ENCODE results near the gene KRT71.

Gene KRT71

DNA sequence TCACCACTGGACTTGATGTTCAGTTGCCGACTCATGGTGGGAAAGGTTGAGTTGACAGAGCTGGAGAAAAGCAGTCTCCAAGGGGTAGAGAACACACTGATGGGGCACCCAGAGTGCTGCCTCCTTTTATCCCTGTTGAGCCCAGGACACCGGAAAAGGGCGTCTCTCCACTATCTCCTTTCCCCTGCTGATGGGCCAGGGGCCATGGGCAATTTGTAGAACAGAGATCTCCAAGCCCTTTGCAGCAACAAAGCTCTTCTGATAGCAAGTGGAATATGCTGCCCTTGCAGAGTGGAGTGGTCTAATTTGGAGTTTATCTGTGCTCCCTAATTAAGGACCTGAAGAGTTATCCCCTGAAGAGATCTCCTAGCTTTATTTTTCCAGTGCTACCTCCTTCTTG lies 20.8 kb upstream of the KRT71 start, which contains the start of gene KRT74:
TSS of gene KRT74 (minus strand) at position 101 of the 400 bp plus-strand sequence. CDS start at position 35, 66 bp downstream.
- no peak for DNase-seq

DNA sequence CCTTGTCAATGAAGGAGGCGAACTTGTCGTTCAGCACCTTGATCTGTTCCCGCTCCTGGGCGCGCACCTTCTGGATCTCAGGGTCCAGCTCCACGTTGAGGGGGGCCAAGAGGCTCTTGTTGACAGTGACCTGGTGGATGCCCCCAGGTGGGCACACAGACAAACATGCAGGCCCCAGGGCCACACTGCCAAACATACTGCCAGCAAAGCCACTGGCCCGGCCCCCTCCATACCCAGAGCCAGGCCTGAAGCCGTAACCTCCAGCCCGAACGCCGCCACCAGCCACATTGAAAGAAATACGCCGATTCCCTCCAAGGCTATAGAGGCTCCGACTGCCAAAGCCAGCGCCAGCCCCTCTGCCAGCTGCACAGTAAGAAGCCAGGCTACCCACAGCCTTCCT lies 20.4 kb upstream of the KRT71 start:
- DNase-seq = no peak

DNA sequence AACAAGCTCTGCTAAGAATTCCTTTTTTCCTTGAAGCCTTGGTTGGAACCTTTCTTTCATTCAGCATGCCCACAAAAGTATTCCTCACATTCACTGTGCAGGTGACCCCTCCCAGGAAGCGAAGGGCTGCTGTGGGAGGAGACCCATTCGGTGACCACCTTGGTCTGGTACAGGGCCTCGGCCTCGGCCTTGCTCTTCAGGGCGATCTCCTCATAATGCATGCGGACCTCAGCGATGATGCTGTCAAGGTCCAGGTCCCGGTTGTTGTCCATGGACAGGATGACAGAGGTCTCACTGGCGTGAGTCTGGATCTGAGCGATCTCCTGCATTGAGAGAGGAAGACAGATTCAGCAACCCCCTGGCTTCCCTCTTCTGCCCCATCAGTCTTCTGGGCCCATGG lies 17.6 kb upstream of the KRT71 start:
- no peak for DNase-seq

DNA sequence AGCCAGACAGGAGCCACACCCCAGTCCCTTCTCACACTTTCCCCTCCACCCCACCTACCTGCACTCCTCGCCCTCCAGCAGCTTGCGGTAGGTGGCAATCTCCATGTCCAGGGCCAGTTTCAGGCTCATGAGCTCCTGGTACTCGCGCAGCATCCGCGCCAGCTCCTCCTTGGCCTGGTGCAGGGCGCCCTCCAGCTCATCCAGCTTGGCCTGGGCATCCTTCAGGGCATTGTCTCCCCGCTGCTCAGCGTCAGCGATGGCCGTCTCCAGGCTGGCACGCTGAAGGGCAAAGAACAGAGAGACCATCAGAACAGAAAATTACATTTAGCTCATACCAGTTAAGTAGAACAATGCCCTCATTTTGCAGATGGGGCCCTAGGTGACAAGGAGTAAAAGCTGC lies 15.2 kb upstream of the KRT71 start:
- DNase-seq = no peak

DNA sequence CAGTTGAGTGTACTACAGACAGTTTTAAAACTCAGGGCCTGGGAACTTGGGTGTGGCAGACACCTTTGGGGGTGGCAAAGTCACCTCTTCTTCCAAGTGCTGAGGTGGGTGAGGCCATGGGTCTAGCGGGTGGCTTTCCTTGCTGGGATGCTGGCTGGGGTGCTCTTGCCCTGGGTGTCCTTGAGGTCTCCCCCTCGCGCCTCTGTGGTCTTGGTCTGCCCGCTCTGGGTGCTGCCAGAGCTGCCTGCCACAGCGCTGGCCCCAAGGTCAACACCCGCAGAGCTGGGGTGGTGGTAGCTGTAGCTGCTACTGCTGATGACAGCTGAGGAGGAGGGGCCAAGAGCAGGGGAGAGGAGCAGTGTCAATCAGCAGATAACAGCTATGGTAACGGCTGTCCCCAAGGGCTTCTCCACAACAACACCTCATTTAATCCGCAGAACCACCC lies 13.9 kb upstream of the KRT71 start:
- DNase-seq = no peak

DNA sequence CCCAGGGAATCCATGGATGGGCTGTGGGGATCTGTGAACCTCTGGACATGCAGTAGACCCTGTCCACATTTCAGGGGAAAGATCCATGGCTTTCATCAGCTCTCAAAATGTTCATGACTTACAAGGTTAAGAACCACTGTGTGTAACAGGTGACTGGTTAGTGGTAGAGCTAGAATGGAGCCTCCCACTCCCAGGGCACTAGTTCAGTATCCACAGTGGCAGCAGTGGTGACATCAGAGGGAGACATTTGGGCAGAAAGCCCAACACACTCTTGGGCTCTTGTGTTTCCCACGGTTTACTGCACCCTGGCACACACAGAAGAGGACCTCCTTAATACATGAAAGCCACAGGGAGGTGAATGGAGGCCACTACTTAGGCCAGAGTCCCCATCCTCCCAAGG lies 11.6 kb upstream of the KRT71 start:
- DNase-seq = no peak

DNA sequence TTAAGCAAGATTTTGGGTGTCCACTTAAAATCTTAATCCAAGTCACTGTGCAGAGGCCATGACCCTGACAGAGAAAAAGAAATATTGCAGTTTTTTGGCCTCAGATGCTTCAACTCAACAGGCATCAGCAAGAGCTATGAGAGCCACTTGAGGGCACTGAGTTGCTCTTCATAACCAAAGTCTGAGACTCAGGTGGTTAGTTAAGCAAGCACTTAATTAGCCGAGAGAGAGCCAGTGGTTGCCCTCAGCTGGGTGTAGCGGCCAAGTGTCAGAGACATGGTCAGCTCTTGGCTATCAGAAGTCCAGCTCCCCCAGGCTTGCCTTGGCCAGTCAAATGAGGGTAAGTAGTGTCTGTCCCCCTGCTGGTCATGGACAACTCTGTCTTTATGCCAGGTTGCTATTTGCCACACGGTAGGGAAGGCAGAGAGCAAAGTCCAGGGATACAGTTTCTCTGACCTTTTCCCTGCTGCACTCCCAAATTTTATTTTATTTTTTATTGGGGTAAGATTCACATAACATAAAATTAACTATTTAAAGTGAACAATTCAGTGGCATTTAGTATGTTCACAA lies 9.0 kb upstream of the KRT71 start:
- no peak for DNase-seq

DNA sequence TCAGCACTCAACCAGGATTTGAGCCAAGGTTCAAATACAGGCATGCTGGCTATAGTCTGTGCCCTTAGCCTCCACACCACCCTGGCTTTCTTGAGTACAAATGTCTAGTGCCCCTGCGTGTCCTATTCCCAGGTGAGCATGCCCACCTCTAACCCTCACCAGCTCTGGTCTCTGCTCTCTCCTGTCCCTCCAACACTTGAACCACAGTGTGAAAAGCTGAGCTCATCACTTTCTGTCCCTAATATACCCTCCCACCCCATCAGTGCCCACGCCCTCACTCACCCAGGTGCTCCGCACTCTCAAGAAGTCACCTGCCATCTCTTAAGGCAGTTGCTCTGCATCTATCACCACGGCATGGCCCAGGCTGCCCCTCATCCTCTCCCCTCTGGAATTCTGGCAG lies 7.0 kb upstream of the KRT71 start:
- no peak for DNase-seq

DNA sequence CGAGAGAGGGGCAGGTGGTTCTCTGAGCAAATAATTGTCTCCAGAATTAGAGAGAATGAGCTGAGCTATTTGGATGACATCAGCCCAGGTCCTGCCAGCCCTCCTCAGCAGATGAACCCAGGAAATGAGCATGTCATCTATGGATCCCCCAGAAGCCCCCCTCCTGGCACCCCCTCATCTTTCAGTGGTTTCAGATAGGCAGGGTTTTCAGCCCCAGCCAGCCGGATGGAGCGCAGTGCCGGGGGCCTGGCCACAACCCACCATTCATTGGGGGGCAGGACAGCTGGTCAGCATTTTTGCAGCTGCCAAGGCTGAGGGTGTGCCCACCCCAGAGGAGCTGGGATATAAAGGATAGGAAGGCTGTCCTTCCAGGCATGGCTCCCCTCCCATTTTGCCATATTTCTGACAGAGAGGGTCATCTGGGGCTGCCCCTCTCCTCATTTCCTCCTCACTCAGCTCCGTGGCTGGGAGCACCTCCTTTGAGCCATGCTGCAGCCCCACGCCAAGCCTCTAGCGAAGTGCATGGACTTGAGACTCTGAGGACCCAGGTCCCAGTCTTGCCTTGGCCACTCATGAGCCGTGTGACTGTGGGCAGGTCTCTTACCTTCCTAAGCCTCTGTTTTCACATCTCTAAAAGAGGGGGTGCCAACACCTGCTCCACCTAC lies 6.0 kb upstream of the KRT71 start:
- no peak for DNase-seq

DNA sequence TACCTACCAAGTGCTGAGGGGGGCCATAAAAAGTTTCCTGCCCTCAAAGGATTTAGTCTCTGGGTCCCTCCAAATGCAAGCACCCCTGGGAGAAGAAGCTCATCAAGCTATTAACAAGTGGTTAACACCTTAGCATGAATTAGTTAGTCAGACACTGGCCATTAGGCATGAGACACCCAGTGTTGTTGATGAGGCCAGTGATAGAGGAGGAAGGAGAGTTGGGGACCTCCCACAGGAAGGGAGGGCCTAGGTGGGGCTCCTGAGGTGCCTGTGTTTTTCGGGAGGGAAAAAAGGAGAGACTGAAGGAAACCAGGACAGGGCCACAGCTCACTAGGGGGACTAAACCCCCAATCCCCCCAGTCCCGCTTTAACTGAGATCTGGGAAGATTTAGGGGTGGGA lies 4.5 kb upstream of the KRT71 start:
- no peak for DNase-seq

DNA sequence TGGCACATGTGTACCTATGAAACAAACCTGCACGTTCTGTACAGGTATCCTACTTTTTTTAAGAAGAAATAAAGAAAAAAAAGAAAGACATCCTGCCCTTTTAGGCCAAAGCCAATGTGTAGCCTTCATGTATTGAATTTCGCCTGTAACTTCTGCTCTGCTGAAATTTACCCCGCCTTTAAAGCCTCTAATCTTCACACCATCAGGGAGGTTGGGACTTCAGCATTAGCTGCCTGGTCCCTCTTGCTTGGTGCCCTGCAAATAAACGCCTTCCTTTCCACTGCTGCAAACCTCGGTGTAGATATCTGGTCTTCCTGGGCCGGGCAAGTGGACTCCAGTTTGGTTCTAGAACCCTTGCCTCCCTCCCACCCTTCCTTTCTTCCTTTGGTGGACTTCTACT lies 2.6 kb upstream of the KRT71 start:
- no peak for DNase-seq

DNA sequence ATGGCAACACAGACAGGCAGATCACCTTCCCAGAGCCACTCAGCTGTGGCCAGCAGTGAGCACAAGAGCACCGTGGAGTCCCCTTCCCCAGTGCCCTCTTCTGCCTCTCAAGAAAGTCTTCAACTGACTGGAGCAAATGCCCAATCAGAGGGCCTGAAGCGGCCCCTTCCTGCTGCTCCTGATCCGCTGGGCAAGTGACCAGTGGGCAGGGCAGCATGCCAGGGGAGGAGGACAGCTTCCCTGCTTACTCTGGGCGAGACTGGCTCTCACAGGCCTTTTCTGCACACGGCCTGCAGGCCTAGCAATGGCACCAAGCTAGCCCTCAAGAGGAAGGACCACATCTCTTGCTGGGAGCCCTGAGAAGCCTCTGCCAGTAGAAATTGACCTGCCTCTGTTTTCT lies 890 bp downstream of the KRT71 start:
- no peak for DNase-seq

DNA sequence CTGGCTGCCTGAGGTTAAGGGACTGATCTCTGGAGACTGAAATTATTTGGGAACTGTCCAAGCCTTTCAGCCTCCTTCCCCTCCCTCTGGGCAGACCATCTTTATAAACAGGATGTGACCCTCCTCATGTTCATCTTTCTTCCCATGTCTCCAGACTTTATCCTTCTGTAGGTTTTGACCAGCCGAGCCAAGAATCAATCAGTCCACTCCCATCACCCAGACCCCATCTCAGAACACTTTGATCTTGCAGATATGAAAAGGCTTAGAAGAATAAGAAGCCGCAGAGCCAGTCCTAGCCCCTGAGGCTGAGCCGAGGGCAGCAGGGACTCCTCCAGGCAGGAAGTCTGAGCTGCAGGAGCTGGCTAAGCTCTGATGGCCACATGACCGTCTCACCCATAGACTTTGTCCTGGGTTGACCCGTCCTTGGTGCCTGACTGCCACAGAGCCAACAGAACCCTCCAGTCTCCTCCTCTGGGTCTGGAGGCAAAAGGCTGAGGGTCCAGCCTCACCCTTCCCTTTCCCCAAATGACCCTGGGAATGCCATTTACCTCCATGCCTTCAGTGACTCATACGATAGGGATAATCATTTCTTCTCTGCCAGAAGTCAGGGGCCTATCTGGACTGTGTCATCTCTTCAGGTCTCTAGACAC lies 1.6 kb downstream of the KRT71 start:
- no peak for DNase-seq

DNA sequence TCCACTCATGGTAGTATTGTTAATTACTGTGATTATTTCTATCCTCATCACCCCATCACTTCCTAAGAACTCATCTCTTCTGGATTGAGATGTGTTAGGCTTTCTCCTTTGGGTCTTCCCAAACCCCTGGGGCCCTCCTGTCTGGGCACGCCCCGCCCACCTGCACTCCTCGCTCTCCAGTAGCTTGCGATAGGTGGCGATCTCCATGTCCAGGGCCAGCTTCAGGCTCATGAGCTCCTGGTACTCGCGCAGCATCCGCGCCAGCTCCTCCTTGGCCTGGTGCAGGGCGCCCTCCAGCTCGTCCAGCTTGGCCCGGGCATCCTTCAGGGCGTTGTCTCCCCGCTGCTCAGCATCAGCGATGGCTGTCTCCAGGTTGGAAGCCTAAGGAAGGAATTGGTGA lies 6.8 kb downstream of the KRT71 start:
- no peak for DNase-seq

DNA sequence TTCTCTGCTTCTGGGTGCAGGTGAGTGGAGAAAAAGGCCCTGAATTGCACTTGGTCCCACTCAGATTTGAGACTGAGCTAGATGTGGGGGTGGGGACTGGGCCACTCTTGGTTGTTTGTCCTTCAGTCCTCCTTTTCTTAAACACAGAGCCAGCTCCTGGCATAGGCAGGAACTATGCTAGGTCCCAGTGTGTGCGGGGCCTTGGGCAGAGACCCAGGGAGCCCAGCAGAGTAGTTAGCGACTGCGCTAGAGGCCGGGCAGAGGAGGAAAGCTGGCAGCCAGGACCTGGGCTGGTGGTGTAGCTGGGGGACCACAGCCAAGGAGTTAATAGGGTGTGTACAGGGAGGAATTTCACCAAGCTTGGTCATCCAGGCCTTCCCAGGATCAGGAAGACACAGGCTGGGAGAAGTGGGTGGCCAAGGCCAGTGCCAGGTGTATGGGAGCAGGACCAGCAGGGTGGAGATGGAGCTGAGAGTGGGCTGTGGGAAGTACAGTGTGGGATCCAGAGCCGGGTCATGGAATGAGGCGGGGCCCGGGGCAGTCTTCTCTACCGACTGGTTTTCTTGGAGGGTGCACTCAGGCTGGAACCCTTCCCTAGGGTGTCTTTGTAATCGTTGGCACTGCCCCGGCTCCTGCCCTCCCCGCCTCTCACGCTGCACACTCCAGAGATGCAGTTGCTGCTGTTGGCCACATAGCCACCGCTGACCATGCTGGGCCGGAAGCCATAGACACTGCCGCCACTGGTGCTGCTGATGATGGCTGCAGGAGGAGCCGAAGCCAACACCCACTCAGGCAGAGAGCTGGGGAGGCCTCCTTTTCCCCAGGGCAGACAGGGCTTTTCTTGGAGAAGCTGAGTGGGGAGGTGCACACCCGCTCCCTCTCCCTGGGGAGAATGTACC lies 8.7 kb downstream of the KRT71 start:
- no peak for DNase-seq

DNA sequence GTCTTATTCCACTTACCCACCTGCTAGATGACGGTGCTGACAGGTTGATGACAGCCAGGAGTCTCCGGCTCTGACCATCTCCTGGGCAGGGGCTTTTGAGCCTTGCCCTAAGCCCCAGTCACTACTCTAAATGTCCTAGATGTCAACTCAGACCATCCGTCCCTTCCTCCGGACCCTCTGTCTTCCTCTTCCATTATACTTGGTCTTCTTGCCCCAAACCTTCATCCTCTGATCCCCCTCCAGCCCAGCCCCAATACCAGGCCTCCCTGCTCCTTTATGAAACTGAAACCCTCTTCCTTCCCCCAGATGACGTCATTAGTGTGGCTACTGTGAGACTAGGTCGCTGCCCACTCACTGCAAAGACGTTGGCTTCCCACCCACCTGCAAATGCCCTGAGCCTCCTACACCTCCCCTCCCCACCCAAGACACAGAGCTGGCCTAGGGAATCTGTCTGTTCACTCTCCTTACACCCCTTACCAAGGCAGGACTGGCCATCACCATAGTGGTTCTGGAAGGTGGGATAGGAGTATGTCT lies 10.1 kb downstream of the KRT71 start:
- no peak for DNase-seq

DNA sequence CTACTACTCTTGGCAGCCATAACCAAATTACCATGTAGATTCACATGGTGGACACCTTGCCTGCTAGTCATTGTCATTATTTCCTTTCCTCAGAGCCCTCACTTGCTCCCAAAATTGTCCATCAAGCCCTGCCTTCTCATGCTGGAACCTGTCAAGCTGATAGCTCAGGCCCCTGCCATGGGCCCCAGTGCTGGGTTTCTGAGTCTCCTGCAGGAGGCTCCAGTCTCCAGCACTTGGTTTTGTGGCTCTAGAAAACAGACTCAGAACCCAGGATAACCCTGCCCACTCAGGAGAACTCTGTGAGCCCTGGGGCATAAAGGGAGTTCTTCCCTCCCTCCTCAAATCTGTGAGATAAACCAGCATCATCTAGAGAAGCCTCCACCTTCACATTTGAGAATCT lies 10.8 kb downstream of the KRT71 start:
- DNase-seq = no peak

DNA sequence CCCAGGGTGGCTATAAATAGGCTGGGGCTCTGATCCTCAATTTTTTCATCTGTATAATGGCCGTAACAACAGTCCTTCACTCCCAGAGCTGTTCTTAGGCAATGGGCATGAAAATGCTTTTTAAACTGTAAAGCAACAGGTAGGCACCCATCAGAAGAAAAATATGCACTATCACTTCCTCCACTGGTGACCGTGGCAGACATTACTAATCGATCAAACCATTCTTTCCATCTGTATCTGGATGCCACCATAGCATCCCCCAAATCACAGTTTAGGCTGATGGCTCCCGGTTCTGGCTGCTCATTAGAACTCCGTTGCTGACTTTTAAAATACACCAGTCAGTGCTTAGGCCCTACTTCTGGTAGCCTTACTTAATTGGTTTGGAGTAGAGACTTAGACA lies 11.2 kb downstream of the KRT71 start:
- DNase-seq = no peak

DNA sequence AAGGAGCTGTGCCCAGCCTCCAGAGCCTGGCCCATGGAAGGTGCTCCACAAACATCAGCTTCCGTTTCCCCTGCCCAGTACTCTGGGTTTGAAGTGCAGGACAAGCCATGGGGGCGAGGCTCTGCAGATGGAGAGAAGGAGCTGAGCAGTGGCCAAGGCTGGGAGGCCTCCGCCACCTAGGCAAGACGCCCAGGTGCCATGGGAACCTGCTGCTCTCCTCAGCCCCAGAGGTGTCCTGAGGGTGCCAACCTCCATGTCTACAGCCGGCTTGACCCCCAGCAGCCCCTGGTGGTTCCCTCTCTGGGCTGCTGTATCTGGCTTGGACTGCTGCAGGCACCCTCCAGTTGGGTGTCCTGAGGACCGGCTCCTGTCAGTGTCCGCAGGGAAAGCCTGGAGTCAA lies 12.4 kb downstream of the KRT71 start:
- no peak for DNase-seq

DNA sequence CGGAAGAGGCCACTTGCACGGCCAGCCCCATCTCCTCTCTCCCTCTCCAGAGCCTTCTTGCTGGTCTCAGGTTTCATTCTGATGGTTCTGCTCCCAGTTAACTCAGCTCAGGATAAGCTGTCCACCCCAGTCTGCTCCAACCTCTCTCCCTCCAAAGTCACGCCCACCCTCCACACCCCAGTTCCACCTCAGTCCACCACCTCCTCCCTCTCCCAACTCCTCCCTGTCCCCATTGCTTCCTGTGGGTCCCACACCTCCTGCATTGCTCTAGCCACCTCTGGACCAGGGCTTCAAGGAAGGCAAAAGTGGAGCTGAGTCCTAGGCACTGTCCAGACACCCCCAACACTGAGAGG lies 13.1 kb downstream of the KRT71 start:
- no peak for DNase-seq

DNA sequence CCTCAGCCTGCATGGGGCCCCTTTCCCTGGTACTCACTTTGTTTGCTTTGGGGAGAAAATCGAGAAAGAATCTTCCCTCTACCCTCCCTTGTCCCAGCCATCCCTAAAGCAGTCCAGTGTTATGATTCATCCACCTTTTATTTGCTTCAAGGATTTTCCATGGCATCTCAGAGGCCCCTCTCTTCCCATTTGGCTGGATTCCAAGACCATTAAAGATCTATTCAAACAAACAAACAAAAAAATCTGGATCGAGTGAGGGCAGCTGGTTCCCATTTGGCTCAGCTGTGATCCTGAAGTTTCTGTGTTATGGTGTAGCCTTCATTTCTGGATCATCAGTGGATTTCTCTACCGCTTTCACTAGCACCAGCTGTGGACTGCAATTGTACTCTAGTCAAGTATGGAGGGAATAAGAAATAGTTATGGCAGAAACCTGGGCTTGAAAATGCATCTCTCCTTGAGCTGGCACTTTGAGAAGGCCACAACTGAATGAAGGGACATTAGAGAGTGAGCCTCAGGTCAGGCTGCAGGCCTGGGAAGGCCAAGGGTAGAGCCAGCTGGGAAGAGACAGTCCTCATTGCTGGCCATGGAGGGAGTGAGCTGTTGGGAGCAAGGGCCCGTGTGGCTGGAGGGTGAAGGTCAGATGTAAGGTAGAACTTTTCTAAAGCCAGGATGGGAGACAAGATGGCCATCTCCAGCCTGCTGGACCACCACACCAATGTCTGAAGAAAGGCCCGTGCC lies 13.7 kb downstream of the KRT71 start:
- no peak for DNase-seq

DNA sequence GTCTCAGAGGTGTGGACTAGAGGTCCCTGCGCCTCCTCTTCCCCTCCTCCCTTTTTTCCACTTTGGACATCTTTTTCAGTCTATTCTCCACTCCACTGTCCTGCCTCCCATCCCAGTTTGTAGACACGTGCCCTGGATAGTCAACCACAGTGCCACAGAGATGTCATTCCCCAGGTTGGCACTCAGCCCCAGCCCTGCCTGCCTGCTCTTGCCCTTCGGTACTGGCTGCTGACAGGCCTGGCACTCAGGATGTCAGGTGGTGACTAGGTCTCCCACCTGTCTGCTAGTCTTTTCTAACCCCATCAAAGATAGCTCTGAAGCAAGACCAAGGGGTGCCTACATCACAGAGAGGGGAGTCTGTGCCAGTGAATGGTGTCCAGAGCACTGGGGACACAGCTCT lies 15.8 kb downstream of the KRT71 start:
- no peak for DNase-seq

DNA sequence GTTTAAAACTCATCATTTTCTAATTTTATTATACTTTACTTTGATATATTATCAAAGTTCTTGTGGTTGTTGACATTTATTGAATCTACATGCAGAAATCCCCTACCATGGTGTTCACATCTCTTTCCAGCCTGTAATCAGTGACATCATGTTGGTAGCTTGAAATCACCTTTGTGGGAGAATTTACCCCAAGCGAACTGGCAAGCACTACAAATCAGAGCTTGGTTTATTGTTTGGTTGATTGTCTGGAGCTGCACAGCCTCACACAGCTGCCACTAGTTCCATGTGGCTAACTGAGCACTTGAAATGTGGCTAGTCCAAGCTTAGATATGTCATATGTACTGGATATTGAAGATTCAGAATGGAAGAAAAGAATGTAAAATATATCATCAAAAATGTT lies 17.4 kb downstream of the KRT71 start:
- no peak for DNase-seq
